HFFc6 (cell line): ENCODE data around the gene NDUFAF8. TPM values are rescaled to one million over a fixed set of nuclear protein-coding genes. Genes with fewer than 3 reads are reported as not detected.
A peak's percentile ranks its signal among the peaks of the same experiment; 100 is the strongest.

Experiments used
- DNase-seq: peaks from one replicate; pipeline ENCODE4 v3.0.0-alpha.2; 2018
- H3K27ac Mint-ChIP-seq: 2 replicates; pipeline ENCODE4 v1.8.0; 2020; ENCODE audit warnings: mild to moderate bottlenecking, mixed read lengths
- H3K27me3 Mint-ChIP-seq: 2 replicates; pipeline ENCODE4 v1.8.0; 2021; ENCODE audit warnings: mild to moderate bottlenecking, moderate library complexity, mixed read lengths; ENCODE audit not compliant: insufficient read depth
- H3K36me3 Mint-ChIP-seq: 2 replicates; pipeline ENCODE4 v1.8.0; 2021; ENCODE audit warnings: low read depth, mixed read lengths
- H3K4me1 Mint-ChIP-seq: 2 replicates; pipeline ENCODE4 v1.8.0; 2020; ENCODE audit warnings: low read depth, mixed read lengths
- H3K4me3 Mint-ChIP-seq: 2 replicates; pipeline ENCODE4 v1.8.0; 2020; ENCODE audit warnings: mild to moderate bottlenecking, moderate library complexity, mixed read lengths
- H3K9me3 Mint-ChIP-seq: 2 replicates; pipeline ENCODE4 v1.8.0; 2020; ENCODE audit warnings: mild to moderate bottlenecking, mixed read lengths
- total RNA-seq, 6 experiments: library from RNA; stranded (reverse); fragmentation: NEBNext Ultra II Directional; extraction: Animal tissue kit (Norgen Biotek cat#: 25700); gene quantifications; 2 replicates in 1 of 6; 3 replicates in 5 of 6; pipeline ENCODE4 v1.2.3, GENCODE V29; 2021
- TF ChIP-seq, protein P1 (sequence below): fragments of 200-600 bp; sonication (generic); IDR thresholded peaks from 2 replicates; pipeline ENCODE4 v1.5.0; 2021; ENCODE audit warnings: antibody characterized with exemption, mild to moderate bottlenecking

NDUFAF8 gene
- total RNA-seq, 6 experiments from 2014 or later = 67.0 to 103 (median 87.9) TPM

DNA sequence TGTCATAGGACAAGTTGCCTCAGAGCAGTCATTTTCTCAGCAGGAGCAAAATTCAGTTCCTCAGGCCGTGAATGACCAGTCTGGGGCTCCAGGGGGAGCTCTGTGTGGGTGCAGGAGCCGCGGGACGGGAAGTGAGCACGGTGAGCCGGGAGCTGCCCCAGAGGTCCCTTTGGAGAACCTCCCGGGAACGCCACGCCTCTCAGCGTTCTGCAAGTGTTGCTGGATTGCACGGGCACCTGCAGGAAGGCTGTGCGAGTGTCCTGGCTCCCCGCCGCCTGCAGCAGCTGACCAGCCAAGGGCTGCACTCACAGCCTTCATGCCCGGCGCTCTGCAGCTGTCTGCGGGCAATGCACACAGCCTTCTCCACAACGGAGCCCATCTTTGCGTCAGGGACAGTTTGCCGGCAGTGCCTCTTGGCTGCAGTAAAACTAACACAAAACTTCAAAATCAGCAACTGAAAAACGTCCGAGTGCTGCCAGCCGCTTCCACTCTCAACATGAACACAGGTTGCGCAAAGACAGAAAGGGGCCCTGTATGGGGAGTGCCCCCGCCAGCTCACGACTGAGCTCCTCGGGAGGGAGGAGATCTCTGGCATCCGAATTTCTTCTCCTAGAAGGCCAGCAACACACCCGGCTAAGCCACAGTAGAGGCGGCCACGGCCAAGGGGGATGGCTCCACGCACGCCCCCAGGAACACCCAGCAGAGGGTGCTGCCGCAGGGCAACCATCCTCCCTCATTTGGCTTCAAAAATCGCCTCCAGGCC, 16.0 kb downstream of the NDUFAF8 start:
- no peaks in the 10 kb centered on the region for H3K9me3 Mint-ChIP-seq
- H3K4me1 Mint-ChIP-seq = peaks cover 17% of the 10 kb centered on the region; the same call in 1 of the 2 replicates
- DNase-seq = peak; percentile 77
- TF ChIP-seq, protein P1, sequence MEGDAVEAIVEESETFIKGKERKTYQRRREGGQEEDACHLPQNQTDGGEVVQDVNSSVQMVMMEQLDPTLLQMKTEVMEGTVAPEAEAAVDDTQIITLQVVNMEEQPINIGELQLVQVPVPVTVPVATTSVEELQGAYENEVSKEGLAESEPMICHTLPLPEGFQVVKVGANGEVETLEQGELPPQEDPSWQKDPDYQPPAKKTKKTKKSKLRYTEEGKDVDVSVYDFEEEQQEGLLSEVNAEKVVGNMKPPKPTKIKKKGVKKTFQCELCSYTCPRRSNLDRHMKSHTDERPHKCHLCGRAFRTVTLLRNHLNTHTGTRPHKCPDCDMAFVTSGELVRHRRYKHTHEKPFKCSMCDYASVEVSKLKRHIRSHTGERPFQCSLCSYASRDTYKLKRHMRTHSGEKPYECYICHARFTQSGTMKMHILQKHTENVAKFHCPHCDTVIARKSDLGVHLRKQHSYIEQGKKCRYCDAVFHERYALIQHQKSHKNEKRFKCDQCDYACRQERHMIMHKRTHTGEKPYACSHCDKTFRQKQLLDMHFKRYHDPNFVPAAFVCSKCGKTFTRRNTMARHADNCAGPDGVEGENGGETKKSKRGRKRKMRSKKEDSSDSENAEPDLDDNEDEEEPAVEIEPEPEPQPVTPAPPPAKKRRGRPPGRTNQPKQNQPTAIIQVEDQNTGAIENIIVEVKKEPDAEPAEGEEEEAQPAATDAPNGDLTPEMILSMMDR = peak; percentile 70
- H3K27ac Mint-ChIP-seq = no peak overlapping the region; the same call in 1 of the 2 replicates
- H3K27me3 Mint-ChIP-seq = peaks cover 2% of the 10 kb centered on the region; the same call in 1 of the 2 replicates
- H3K4me3 Mint-ChIP-seq = no peak overlapping the region; the same call in 1 of the 2 replicates
- no peaks in the 10 kb centered on the region for H3K36me3 Mint-ChIP-seq

DNA sequence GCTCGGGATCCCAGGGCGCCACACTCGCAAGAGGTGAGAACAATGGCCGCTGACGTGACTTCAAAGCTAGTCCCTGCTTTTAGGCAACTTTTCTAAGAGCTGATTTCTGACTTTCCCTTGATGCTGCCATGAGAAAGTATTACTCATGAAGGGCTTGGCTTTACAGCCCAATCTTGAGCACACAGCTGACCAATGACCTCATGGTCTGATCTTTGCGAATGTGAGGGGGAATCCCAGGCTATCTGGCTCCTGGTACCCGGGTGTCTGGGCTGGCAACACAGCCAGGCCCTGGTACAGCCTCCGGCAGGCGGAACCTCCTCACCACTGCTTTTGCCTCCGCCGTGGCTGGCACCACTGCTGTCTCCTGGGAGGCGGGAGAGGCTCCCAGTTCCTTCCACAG, 17.5 kb downstream of the NDUFAF8 start:
- H3K36me3 Mint-ChIP-seq = no peaks in the 10 kb centered on the region

DNA sequence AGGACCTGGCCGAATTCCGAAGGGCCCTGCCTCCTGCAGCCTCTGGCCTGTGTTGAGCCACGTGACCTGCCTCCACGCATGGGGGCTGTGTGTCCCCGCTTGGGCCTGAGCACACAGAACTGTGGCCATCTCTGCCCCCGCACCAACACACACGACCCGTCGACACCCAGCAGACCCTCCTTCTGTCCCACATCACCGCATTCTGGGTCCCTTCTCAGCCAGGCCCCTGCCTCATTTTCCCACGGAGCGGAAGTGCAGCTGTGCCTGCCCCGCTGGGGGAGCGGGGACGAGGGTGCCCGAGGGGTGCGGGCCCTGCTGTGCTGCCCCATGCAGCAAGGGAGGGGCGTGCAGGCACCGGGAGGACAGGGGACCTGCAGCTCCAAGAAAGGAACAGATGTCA, 18.4 kb downstream of the NDUFAF8 start:
- peaks cover 2% of the 10 kb centered on the region; the same call in 1 of the 2 replicates for H3K27me3 Mint-ChIP-seq
- no peak overlapping the region for H3K4me3 Mint-ChIP-seq
- TF ChIP-seq, protein P1 = no peak
- H3K36me3 Mint-ChIP-seq = no peaks in the 10 kb centered on the region
- H3K4me1 Mint-ChIP-seq = peaks cover 17% of the 10 kb centered on the region; the same call in 1 of the 2 replicates
- no peaks in the 10 kb centered on the region for H3K9me3 Mint-ChIP-seq
- no peak for DNase-seq
- H3K27ac Mint-ChIP-seq = no peak overlapping the region

More for the DNA sequence above, 17.5 kb downstream of the NDUFAF8 start:
- H3K9me3 Mint-ChIP-seq = no peaks in the 10 kb centered on the region
- peaks cover 2% of the 10 kb centered on the region; the same call in 1 of the 2 replicates for H3K27me3 Mint-ChIP-seq
- H3K4me1 Mint-ChIP-seq = peaks cover 17% of the 10 kb centered on the region; the same call in 1 of the 2 replicates
- no peak overlapping the region for H3K27ac Mint-ChIP-seq
- H3K4me3 Mint-ChIP-seq = no peak overlapping the region
- peak; percentile 20 for DNase-seq
- TF ChIP-seq, protein P1 = no peak

- TF ChIP-seq, protein P1 = no peak
- no peak for DNase-seq
- Mint-ChIP-seq H3K4me3 (no peak overlapping the region), H3K36me3 (no peaks in the 10 kb centered on the region), H3K27ac (no peak overlapping the region), H3K27me3 (peaks cover 2% of the 10 kb centered on the region; the same call in 1 of the 2 replicates), H3K4me1 (peaks cover 17% of the 10 kb centered on the region; the same call in 1 of the 2 replicates), H3K9me3 (no peaks in the 10 kb centered on the region)
Observed at GRCh38 chr17:81258292-81258691, 19.2 kb downstream of the NDUFAF8 start.

DNA sequence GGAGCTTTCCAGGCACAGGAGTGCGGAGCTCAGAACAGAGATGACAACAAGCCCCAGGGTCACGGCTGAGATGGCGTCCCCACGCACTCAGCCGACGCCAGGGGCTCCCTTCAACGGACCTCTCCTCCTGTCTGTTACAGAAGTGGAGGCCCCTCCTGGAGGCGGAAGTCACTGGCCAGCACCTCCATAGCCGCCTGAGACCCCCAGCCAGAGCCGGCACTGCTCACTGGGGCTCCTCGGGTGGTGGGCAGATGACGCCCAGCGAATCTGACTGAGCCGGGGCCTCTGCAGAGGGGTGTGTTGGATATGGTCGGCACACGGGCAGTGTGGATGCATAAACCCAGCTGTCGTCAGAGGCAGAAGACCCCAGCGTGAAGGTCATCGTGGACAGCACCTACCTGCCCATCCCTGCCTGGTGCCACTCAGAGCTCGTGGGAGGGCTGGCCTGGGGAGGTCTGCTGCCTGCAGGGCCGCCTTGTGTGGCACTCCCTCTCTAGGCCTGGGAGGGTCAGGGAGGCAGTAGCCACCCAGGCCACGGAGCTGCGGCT, 20.0 kb downstream of the NDUFAF8 start:
- H3K27ac Mint-ChIP-seq = no peak overlapping the region
- no peaks in the 10 kb centered on the region for H3K9me3 Mint-ChIP-seq
- H3K27me3 Mint-ChIP-seq = peaks cover 2% of the 10 kb centered on the region; the same call in 1 of the 2 replicates
- H3K4me1 Mint-ChIP-seq = peaks cover 17% of the 10 kb centered on the region; the same call in 1 of the 2 replicates
- TF ChIP-seq, protein P1 = no peak
- H3K36me3 Mint-ChIP-seq = no peaks in the 10 kb centered on the region
- DNase-seq = no peak
- H3K4me3 Mint-ChIP-seq = no peak overlapping the region
